ENCODE measurements around the gene CDH4. TPM values are rescaled to one million over a fixed set of nuclear protein-coding genes. Genes with fewer than 3 reads are reported as not detected.

Gene CDH4
- total and polyA plus RNA-seq, 2 of the 4 experiments (the other 2 are of a cell fraction) = 1.6 to 3.5 TPM

DNA sequence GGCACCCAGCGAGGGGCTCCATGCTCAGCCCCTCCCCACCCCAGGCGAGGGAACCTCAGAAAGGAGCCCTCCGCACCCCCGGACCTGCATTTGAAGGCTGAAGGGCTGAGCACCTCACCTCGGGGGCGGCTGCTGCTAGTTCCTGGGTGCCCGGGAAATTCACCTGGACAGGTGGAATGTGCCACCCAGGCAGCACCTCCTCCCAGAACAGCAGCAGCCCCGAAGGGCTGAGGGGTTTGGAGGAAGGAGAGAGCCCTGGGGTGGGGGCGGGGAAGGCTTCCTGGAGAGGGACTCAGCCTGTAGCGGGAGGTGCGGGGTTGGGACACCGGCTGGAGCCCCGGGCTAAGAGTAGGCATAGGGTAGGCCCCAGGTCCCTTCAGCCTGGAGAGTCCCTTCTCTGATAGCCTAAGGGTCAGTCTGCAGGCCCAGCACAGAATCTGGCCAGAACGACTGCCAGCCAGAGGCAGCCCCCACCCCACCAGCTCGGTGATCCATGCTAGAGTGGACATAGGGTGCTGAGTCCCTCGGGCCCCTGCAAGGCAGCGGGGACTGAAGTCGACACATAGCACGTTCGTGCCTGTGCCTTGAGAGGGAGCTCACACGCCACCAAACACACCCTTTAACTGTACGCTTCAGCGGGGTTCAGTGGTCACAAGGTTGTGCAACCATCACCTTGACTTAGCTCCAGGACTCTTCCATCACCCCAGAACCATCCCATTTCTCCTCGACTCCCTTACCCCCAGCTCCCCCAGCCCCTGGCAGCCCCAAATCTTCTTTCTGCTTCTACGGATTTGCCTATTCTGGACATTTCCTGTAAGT, 632.7 kb downstream of the CDH4 start:
- BruUV-seq (replicated peaks) = no TSS peak
- in situ Hi-C loops (cut with MboI; ENCODE audit: low sequenced_read_pairs) = loop anchor here (25.0 kb wide), 2 partner anchors 622 to 1822 kb away; partner anchors contain the start of gene CDH4
- no peaks in the 10 kb centered on the region for H3K4me1 ChIP-seq (ENCODE audit: control insufficient read depth, insufficient read depth, low read length)
- no peak for DNase-seq
- peaks cover 4% of the 10 kb centered on the region; the same call in 1 of the 2 replicates for H3K27me3 ChIP-seq (ENCODE audit: control insufficient read depth, insufficient read depth, low read length)
- H3K9me3 ChIP-seq (ENCODE audit: control insufficient read depth, insufficient read depth, low read length) = no peaks in the 10 kb centered on the region
- CTCF ChIA-PET = no interaction called here
- H3K18ac ChIP-seq (ENCODE audit: low read depth, low read length) = no peak overlapping the region
- no peak overlapping the region for H3K4me2 ChIP-seq (ENCODE audit: low read depth, low read length)
- WGBS, 2 experiments (ENCODE audit: extremely low coverage in 2 of 2, insufficient read length in 1 of 2) = 84% methylated on average over 9 of the region's 25 CpGs; no CpG with 5 or more reads in 1 of the 2 experiments
- no peak overlapping the region for H3K9ac ChIP-seq (ENCODE audit: low read depth, low read length)
- H2AK5ac ChIP-seq (ENCODE audit: low read depth, low read length) = no peak overlapping the region
- H2BK5ac ChIP-seq (ENCODE audit: low read depth, low read length, poor library complexity, severe bottlenecking) = no peak overlapping the region
- H3K79me1 ChIP-seq (ENCODE audit: low read depth in 1 of 2, low read length in 2 of 2) = no peaks in the 10 kb centered on the region
- H4K20me1 ChIP-seq (ENCODE audit: insufficient read depth, low read length) = no peaks in the 10 kb centered on the region
- no peak overlapping the region for H2AFZ ChIP-seq (replicated peaks; ENCODE audit: low read length, poor library complexity)
- H3K36me3 ChIP-seq (ENCODE audit: control insufficient read depth, insufficient read depth, low read length) = no peaks in the 10 kb centered on the region
- no peak overlapping the region for H3K23ac ChIP-seq (ENCODE audit: low read depth, low read length)
- intact Hi-C loops (cut with micrococcal nuclease) = loop anchor here (5.0 kb wide), 1 partner anchor 142 kb away; no protein-coding TSS in a partner anchor
- no peak overlapping the region for H2BK20ac ChIP-seq (ENCODE audit: low read depth, low read length)
- H3K4ac ChIP-seq (ENCODE audit: low read depth, low read length) = no peak overlapping the region
- no peak overlapping the region for H3K14ac ChIP-seq (replicated peaks; ENCODE audit: low read depth, low read length)
- no peak overlapping the region for H3K56ac ChIP-seq (ENCODE audit: extremely low read depth, insufficient read depth, low read length)
- no peak overlapping the region for H3K27ac ChIP-seq (ENCODE audit: insufficient read depth, low read length)
- no peak overlapping the region for H4K91ac ChIP-seq (ENCODE audit: insufficient read depth, low read depth, low read length)
- no peaks in the 10 kb centered on the region for H3K9me1 ChIP-seq (ENCODE audit: insufficient read depth, low read length)
- H2AK9ac ChIP-seq (replicated peaks; ENCODE audit: low read depth, low read length, poor library complexity) = no peak overlapping the region
- H3K4me3 ChIP-seq (ENCODE audit: insufficient read depth, low read depth, low read length) = no peak overlapping the region
- dilution Hi-C loops (cut with HindIII; ENCODE audit: low sequenced_read_pairs, unreplicated experiment) = no loop called here
- POLR2A ChIA-PET (ENCODE audit: unreplicated experiment) = no interaction called here
- no peak overlapping the region for H4K8ac ChIP-seq (ENCODE audit: low read depth in 2 of 2, low read length in 2 of 2)
- H4K5ac ChIP-seq (ENCODE audit: low read depth, low read length) = no peak overlapping the region
- no peak overlapping the region for H2BK120ac ChIP-seq (ENCODE audit: low read depth, low read length)
- ATAC-seq (ENCODE audit: low read depth) = no peak
- H2BK15ac ChIP-seq (ENCODE audit: low read depth, low read length) = no peak overlapping the region
- TF ChIP-seq, protein P1, sequence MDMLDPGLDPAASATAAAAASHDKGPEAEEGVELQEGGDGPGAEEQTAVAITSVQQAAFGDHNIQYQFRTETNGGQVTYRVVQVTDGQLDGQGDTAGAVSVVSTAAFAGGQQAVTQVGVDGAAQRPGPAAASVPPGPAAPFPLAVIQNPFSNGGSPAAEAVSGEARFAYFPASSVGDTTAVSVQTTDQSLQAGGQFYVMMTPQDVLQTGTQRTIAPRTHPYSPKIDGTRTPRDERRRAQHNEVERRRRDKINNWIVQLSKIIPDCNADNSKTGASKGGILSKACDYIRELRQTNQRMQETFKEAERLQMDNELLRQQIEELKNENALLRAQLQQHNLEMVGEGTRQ (IDR thresholded peaks at IDR 0.05; ENCODE audit: low read depth, low read length) = no peak
- TF ChIP-seq FOS (IDR thresholded peaks at IDR 0.05; ENCODE audit: low read depth, low read length) = no peak
- TF ChIP-seq, protein P2, sequence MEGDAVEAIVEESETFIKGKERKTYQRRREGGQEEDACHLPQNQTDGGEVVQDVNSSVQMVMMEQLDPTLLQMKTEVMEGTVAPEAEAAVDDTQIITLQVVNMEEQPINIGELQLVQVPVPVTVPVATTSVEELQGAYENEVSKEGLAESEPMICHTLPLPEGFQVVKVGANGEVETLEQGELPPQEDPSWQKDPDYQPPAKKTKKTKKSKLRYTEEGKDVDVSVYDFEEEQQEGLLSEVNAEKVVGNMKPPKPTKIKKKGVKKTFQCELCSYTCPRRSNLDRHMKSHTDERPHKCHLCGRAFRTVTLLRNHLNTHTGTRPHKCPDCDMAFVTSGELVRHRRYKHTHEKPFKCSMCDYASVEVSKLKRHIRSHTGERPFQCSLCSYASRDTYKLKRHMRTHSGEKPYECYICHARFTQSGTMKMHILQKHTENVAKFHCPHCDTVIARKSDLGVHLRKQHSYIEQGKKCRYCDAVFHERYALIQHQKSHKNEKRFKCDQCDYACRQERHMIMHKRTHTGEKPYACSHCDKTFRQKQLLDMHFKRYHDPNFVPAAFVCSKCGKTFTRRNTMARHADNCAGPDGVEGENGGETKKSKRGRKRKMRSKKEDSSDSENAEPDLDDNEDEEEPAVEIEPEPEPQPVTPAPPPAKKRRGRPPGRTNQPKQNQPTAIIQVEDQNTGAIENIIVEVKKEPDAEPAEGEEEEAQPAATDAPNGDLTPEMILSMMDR (conservative IDR thresholded peaks at IDR 0.05; ENCODE audit: low read depth, low read length) = no peak
- no peak for TF ChIP-seq RCOR1 (IDR thresholded peaks at IDR 0.05; ENCODE audit: insufficient replicate concordance, low read length)
- TF ChIP-seq, protein P3, sequence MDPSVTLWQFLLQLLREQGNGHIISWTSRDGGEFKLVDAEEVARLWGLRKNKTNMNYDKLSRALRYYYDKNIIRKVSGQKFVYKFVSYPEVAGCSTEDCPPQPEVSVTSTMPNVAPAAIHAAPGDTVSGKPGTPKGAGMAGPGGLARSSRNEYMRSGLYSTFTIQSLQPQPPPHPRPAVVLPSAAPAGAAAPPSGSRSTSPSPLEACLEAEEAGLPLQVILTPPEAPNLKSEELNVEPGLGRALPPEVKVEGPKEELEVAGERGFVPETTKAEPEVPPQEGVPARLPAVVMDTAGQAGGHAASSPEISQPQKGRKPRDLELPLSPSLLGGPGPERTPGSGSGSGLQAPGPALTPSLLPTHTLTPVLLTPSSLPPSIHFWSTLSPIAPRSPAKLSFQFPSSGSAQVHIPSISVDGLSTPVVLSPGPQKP (IDR thresholded peaks at IDR 0.05; ENCODE audit: borderline replicate concordance, low read depth, low read length) = no peak
- no peak for TF ChIP-seq BHLHE40 (IDR thresholded peaks at IDR 0.05; ENCODE audit: low read depth, low read length)
- no peak for TF ChIP-seq RAD21 (IDR thresholded peaks at IDR 0.05; ENCODE audit: low read length)
- no peak for TF ChIP-seq MAZ (IDR thresholded peaks at IDR 0.05; ENCODE audit: borderline replicate concordance, low read depth, low read length)
- no peak for TF ChIP-seq CEBPB (IDR thresholded peaks at IDR 0.05; ENCODE audit: low read depth, low read length)
- no peak for TF ChIP-seq CHD1 (IDR thresholded peaks at IDR 0.05; ENCODE audit: low read depth, low read length)
- no peak for TF ChIP-seq MAFK (IDR thresholded peaks at IDR 0.05; ENCODE audit: low read depth, low read length)
- TF ChIP-seq RFX5 (IDR thresholded peaks at IDR 0.05; ENCODE audit: low read depth, low read length) = no peak
- no peak for TF ChIP-seq SMC3 (IDR thresholded peaks at IDR 0.05; ENCODE audit: low read depth, low read length)
- TF ChIP-seq NFE2L2 (IDR thresholded peaks at IDR 0.05; ENCODE audit: low read depth, low read length) = no peak
- TF ChIP-seq POLR2A (IDR thresholded peaks at IDR 0.05; ENCODE audit: low read depth, low read length) = no peak

All from IMR-90 (cell line).